A549 (cell line): ENCODE results near the gene ODAD4.

ENCODE experiments used
- CTCF ChIP-seq: fragments of >200 bp; sonication (Bioruptor Twin); formaldehyde crosslinking; IDR thresholded peaks from 3 replicates; pipeline ENCODE4 v1.5.1; 2016
- EP300 ChIP-seq, 2 experiments: fragments of >200 bp; sonication (Bioruptor Twin); formaldehyde crosslinking; IDR thresholded peaks; 2 replicates in 1 of 2; 3 replicates in 1 of 2; pipeline ENCODE4 v1.6.1; 2016 to 2017
- ESRRA ChIP-seq: fragments of 150-350 bp; IDR thresholded peaks from 2 replicates; pipeline ENCODE4 v1.6.1; 2014; ENCODE audit warnings: mild to moderate bottlenecking, low read length, borderline replicate concordance
- KDM1A ChIP-seq: fragments of 200-600 bp; sonication (generic); IDR thresholded peaks from 2 replicates; pipeline ENCODE4 v1.6.1; 2016; ENCODE audit warnings: low read depth, mild to moderate bottlenecking
- POLR2AphosphoS2 ChIP-seq: conservative IDR thresholded peaks from 2 replicates; pipeline ENCODE4 v1.6.1; 2012; ENCODE audit warnings: low read length, improper control_type of control experiment, inconsistent platforms
- SREBF2 ChIP-seq: fragments of 450-650 bp; IDR thresholded peaks from 2 replicates; pipeline ENCODE4 v1.6.1; 2014; ENCODE audit warnings: mild to moderate bottlenecking, moderate library complexity
- TF ChIP-seq, protein P1 (sequence below): IDR thresholded peaks from 2 replicates; pipeline ENCODE4 v1.6.1; 2012
- TF ChIP-seq, protein P2 (sequence below): IDR thresholded peaks from 2 replicates; pipeline ENCODE4 v1.6.1; 2012

DNA sequence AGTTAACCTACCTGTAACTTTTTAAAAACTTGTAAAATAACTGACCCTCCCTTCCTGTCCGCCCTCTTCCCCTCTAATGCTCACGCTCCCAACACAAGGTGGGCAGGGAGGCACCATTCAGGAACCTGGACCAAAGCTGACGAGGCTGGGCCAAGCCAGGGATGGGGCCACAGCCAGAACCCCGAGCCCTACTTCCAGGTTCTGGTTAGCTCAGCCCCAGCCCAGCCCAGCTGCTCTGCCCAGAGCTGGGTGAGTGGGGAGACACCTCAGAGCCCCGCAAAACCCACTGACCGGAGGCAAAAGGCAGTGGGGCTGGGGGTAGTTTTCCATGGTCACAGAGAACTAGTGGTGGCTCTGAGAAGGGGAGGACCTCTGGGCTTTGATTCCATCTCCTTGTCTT lies 43.6 kb downstream of the ODAD4 start:
- no peak for TF ChIP-seq KDM1A
- no peak for TF ChIP-seq CTCF
- no peak for TF ChIP-seq EP300 (IDR thresholded peaks at IDR 0.05)
- TF ChIP-seq POLR2AphosphoS2, result no peak
- no peak for TF ChIP-seq ESRRA
- TF ChIP-seq, protein P1, sequence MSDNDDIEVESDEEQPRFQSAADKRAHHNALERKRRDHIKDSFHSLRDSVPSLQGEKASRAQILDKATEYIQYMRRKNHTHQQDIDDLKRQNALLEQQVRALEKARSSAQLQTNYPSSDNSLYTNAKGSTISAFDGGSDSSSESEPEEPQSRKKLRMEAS, result no peak
- no peak for TF ChIP-seq SREBF2
- TF ChIP-seq, protein P2, sequence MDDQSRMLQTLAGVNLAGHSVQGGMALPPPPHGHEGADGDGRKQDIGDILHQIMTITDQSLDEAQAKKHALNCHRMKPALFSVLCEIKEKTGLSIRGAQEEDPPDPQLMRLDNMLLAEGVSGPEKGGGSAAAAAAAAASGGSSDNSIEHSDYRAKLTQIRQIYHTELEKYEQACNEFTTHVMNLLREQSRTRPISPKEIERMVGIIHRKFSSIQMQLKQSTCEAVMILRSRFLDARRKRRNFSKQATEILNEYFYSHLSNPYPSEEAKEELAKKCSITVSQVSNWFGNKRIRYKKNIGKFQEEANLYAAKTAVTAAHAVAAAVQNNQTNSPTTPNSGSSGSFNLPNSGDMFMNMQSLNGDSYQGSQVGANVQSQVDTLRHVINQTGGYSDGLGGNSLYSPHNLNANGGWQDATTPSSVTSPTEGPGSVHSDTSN, result no peak
